DOHH2 (cell line): ENCODE measurements around the gene IMPDH1.

Experiments used
- CTCF ChIP-seq: fragments of 200-600 bp; sonication (generic); IDR thresholded peaks from one replicate; pipeline ENCODE4 v1.5.1; 2014; ENCODE audit warnings: antibody characterized with exemption, mild to moderate bottlenecking, low read depth, low read length; ENCODE audit not compliant: poor library complexity, severe bottlenecking
- EZH2phosphoT487 ChIP-seq: fragments of 200-600 bp; sonication (generic); IDR thresholded peaks from 2 replicates; pipeline ENCODE4 v1.6.1; 2017; ENCODE audit warnings: borderline replicate concordance, mild to moderate bottlenecking, antibody characterized with exemption, low read length, moderate library complexity, mixed read lengths

GRCh38 chr7:128435327-128435686 lies 25.5 kb upstream of the IMPDH1 start:
- TF ChIP-seq CTCF: no peak
- TF ChIP-seq EZH2phosphoT487: no peak
